Hepatocyte (in vitro differentiated cells): ENCODE data around the gene KNDC1.

Experiments used
- EZH2 ChIP-seq: fragments of 200-600 bp; sonication (generic); IDR thresholded peaks from 2 replicates; pipeline ENCODE4 v1.6.1; 2016; ENCODE audit warnings: antibody characterized with exemption, mild to moderate bottlenecking, borderline replicate concordance
- EZH2phosphoT487 ChIP-seq: fragments of 200-600 bp; sonication (generic); IDR thresholded peaks from one replicate; pipeline ENCODE4 v1.6.1; 2018; ENCODE audit warnings: antibody characterized with exemption, mild to moderate bottlenecking, low read depth, moderate library complexity; ENCODE audit not compliant: unreplicated experiment, severe bottlenecking
- TF ChIP-seq, protein P1 (sequence below): fragments of 200-600 bp; sonication (generic); IDR thresholded peaks from 2 replicates; pipeline ENCODE4 v1.5.1; 2016; ENCODE audit warnings: antibody characterized with exemption, mild to moderate bottlenecking; ENCODE audit not compliant: poor library complexity

DNA sequence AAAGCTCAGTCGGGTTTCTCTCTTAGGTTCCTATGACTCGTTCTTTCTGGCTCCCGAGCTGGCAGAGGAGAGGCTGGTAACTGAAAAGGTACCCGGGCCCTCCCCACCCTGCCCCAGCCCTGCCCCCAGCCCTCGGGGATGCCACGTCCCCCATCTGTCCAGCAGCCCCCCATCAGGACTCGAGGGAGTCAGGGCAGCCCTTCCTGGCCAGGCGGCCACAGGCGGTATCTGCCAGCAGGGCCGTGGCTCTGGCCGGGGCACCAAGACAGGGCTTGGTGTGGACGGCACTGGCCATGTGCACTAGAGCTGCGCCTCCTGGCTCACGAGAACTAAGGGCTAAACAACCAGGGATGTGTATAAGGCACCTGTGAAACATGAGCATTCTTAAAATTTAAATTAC lies 29.7 kb downstream of the KNDC1 start:
- TF ChIP-seq, protein P1, sequence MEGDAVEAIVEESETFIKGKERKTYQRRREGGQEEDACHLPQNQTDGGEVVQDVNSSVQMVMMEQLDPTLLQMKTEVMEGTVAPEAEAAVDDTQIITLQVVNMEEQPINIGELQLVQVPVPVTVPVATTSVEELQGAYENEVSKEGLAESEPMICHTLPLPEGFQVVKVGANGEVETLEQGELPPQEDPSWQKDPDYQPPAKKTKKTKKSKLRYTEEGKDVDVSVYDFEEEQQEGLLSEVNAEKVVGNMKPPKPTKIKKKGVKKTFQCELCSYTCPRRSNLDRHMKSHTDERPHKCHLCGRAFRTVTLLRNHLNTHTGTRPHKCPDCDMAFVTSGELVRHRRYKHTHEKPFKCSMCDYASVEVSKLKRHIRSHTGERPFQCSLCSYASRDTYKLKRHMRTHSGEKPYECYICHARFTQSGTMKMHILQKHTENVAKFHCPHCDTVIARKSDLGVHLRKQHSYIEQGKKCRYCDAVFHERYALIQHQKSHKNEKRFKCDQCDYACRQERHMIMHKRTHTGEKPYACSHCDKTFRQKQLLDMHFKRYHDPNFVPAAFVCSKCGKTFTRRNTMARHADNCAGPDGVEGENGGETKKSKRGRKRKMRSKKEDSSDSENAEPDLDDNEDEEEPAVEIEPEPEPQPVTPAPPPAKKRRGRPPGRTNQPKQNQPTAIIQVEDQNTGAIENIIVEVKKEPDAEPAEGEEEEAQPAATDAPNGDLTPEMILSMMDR: no peak
- TF ChIP-seq EZH2: no peak
- no peak for TF ChIP-seq EZH2phosphoT487
